ENCODE measurements around the gene ZNF592. TPM values are rescaled to one million over a fixed set of nuclear protein-coding genes. Genes with fewer than 3 reads are reported as not detected.

ZNF592 gene
- total RNA-seq, 1 experiment from 2014 or later, result 34.6 TPM

DNA sequence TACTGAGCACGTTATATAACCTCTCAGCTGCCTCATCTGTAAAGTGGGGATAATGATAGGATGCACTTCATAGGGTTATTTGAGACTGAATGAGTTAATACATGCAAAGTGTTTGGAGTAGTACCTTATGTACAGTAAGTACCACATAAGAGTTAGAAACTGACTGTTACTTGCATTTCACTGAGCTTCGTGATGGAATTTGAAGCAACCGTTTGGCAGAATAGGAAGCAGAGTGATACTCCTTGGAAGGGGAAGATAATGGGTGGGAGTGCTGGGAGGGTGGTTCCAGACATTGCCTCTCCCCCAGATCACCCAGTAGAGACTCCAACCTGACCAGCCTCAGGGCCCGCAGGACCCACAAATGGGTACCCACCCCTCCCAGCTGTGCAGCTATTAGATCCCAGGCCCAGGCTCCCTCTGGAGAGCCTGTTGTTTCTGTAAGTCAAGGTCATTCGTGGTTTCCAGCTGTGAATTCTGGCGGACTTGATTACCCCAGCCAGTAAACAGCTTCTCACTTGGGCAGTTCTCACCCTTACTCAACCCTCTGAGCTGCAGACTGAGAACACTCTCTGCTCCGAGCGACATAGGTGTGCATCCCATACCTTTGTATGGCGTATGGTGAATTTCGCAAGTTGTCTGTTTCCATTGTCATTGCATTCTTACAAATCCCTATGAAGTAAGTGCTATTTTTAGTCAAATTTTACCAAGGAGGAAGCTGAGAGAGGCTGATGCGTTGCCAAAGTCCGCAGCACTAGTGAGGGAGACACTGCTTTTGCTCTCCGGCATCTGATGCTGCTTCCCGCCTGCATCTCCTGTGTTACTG lies 79.9 kb downstream of the ZNF592 start:
- Mint-ChIP-seq H3K4me1 (peaks cover 14 to 17% of the 10 kb centered on the region in 2 experiments), H3K27ac (0 out of 7 replicates have a peak overlapping the region, but pooled peaks of 1 of the 3 experiments have one; percentile 29), H3K4me3 (no peak overlapping the region), H3K27me3 (ENCODE audit: low read depth) (no peaks in the 10 kb centered on the region), H3K36me3 (ENCODE audit: insufficient read depth in 1 of 3, low read depth in 3 of 3) (peaks cover 0 to 39% (median 5%) of the 10 kb centered on the region in 3 experiments; a peak in 4 of 7 replicates), H3K9me3 (no peaks in the 10 kb centered on the region)
- no peak overlapping the region for H3K9ac ChIP-seq (ENCODE audit: extremely low read depth, insufficient read length, low read length)
- H3K79me2 ChIP-seq (ENCODE audit: insufficient read depth, low read length), result no peaks in the 10 kb centered on the region
- no peaks in the 10 kb centered on the region for H3K4me1 ChIP-seq (ENCODE audit: insufficient read depth, low read length)
- no peak overlapping the region for H4K5ac ChIP-seq (ENCODE audit: insufficient read length, low read depth, low read length)
- no peaks in the 10 kb centered on the region for H4K20me1 ChIP-seq (ENCODE audit: control insufficient read depth, insufficient read depth, insufficient read length)
- no CpG with 5 or more reads among the region's 14 CpGs for WGBS (ENCODE audit: extremely low coverage, insufficient read length, low lambda C conversion rate)
- H2AK5ac ChIP-seq (ENCODE audit: insufficient read length, low read length), result no peak overlapping the region
- no peak overlapping the region for H4K8ac ChIP-seq (replicated peaks; ENCODE audit: insufficient read length, low read depth, low read length)
- no peak overlapping the region for H3K4me2 ChIP-seq (ENCODE audit: insufficient read depth, insufficient read length, low read length)
- DNase-seq, result no peak
- no peak overlapping the region for H3K23ac ChIP-seq (ENCODE audit: insufficient read length, low read depth, low read length)
- no peak overlapping the region for H4K91ac ChIP-seq (ENCODE audit: insufficient read length, low read depth, low read length)
- no peak overlapping the region for H3K4ac ChIP-seq (ENCODE audit: low read depth, low read length)
- H3K9me3 ChIP-seq (ENCODE audit: control insufficient read depth, low read depth, low read length), result no peaks in the 10 kb centered on the region
- no peak overlapping the region for H2BK12ac ChIP-seq (ENCODE audit: insufficient read length, low read depth, low read length)
- H3K14ac ChIP-seq (ENCODE audit: insufficient read depth, low read length), result no peak overlapping the region
- no peaks in the 10 kb centered on the region for H3K79me1 ChIP-seq (ENCODE audit: insufficient read depth, low read depth, low read length, poor library complexity, severe bottlenecking)
- H2BK5ac ChIP-seq (ENCODE audit: insufficient read length, low read length), result no peak overlapping the region
- no peak overlapping the region for H2BK15ac ChIP-seq (ENCODE audit: low read depth, low read length)
- no peaks in the 10 kb centered on the region for H3K23me2 ChIP-seq (ENCODE audit: insufficient read length, low read depth, low read length, poor library complexity, severe bottlenecking)
- TF ChIP-seq, protein P1, sequence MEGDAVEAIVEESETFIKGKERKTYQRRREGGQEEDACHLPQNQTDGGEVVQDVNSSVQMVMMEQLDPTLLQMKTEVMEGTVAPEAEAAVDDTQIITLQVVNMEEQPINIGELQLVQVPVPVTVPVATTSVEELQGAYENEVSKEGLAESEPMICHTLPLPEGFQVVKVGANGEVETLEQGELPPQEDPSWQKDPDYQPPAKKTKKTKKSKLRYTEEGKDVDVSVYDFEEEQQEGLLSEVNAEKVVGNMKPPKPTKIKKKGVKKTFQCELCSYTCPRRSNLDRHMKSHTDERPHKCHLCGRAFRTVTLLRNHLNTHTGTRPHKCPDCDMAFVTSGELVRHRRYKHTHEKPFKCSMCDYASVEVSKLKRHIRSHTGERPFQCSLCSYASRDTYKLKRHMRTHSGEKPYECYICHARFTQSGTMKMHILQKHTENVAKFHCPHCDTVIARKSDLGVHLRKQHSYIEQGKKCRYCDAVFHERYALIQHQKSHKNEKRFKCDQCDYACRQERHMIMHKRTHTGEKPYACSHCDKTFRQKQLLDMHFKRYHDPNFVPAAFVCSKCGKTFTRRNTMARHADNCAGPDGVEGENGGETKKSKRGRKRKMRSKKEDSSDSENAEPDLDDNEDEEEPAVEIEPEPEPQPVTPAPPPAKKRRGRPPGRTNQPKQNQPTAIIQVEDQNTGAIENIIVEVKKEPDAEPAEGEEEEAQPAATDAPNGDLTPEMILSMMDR (conservative IDR thresholded peaks at IDR 0.05), result no peak
- H3K56ac ChIP-seq (ENCODE audit: insufficient read length, low read depth, low read length), result no peak overlapping the region
- no peak overlapping the region for H2BK120ac ChIP-seq (ENCODE audit: low read depth, low read length, poor library complexity, severe bottlenecking)
- no peak overlapping the region for H2AFZ ChIP-seq (ENCODE audit: low read length)
- no peak overlapping the region for H3K18ac ChIP-seq (ENCODE audit: insufficient read length, low read depth, low read length)
- no peak overlapping the region for H2BK20ac ChIP-seq (ENCODE audit: low read depth, low read length, poor library complexity, severe bottlenecking)
- H3K27me3 ChIP-seq (ENCODE audit: insufficient read depth, low read length), result no peaks in the 10 kb centered on the region
- H3T11ph ChIP-seq (ENCODE audit: low read length), result no peak overlapping the region
- no peak overlapping the region for H3K27ac ChIP-seq (ENCODE audit: insufficient read length, low read depth, low read length)

All from H9 (cell line).